Neural progenitor cell (in vitro differentiated cells): ENCODE data around the gene PROX2.

ENCODE experiments used
- EZH2 ChIP-seq: fragments of 200-600 bp; sonication (generic); IDR thresholded peaks from 2 replicates; pipeline ENCODE4 v1.6.1; 2017; ENCODE audit warnings: antibody characterized with exemption, mild to moderate bottlenecking, moderate library complexity
- TF ChIP-seq, protein P1 (sequence below): fragments of 200-600 bp; sonication (generic); IDR thresholded peaks from 2 replicates; pipeline ENCODE4 v1.5.1; 2017; ENCODE audit warnings: antibody characterized with exemption, mild to moderate bottlenecking

GRCh38 chr14:74890262-74890661, 14.3 kb upstream of the PROX2 start:
- TF ChIP-seq, protein P1, sequence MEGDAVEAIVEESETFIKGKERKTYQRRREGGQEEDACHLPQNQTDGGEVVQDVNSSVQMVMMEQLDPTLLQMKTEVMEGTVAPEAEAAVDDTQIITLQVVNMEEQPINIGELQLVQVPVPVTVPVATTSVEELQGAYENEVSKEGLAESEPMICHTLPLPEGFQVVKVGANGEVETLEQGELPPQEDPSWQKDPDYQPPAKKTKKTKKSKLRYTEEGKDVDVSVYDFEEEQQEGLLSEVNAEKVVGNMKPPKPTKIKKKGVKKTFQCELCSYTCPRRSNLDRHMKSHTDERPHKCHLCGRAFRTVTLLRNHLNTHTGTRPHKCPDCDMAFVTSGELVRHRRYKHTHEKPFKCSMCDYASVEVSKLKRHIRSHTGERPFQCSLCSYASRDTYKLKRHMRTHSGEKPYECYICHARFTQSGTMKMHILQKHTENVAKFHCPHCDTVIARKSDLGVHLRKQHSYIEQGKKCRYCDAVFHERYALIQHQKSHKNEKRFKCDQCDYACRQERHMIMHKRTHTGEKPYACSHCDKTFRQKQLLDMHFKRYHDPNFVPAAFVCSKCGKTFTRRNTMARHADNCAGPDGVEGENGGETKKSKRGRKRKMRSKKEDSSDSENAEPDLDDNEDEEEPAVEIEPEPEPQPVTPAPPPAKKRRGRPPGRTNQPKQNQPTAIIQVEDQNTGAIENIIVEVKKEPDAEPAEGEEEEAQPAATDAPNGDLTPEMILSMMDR: no peak
- no peak for TF ChIP-seq EZH2
